ENCODE measurements around the gene NAA15.
"Not testable (repeated sequence)": the region's sequence is repeated elsewhere in the genome, so short reads cannot be mapped to it uniquely, and the experiment has no call there.

Gene NAA15

GRCh38 chr4:139316733-139317132, 15.4 kb downstream of the NAA15 start:
- Histone ChIP-seq H3K27ac (ENCODE audit: extremely low read depth, low read depth, low read length) (no peak overlapping the region), H3K4me3 (ENCODE audit: low read depth, low read length) (no peak overlapping the region), H3K9me3 (ENCODE audit: control insufficient read depth, insufficient read depth, low read depth, low read length) (no peaks in the 10 kb centered on the region), H3K36me3 (ENCODE audit: control insufficient read depth in 2 of 2, insufficient read depth in 1 of 2, low read length in 2 of 2) (no peaks in the 10 kb centered on the region), H3K4me1 (ENCODE audit: control insufficient read depth, insufficient read depth, low read length) (no peaks in the 10 kb centered on the region; the same call in 1 of the 2 replicates)
- ChIA-PET CTCF (no interaction called here), POLR2A (no interaction called here)
- no peak for TF ChIP-seq ZNF138 (tag by site-specific recombination; IDR thresholded peaks at IDR 0.05; ENCODE audit: borderline replicate concordance)
- no peak for TF ChIP-seq ZFHX2 (tag by site-specific recombination; conservative IDR thresholded peaks at IDR 0.05)
- TF ChIP-seq TRIM28 (IDR thresholded peaks at IDR 0.05; ENCODE audit: borderline replicate concordance, low read length), result no peak
- no peak for TF ChIP-seq ZNF211 (tag by site-specific recombination; IDR thresholded peaks at IDR 0.05; ENCODE audit: low read depth)
- no peak for TF ChIP-seq FEZF1 (tag by site-specific recombination; IDR thresholded peaks at IDR 0.05)
- no peak for TF ChIP-seq ZNF416 (tag by site-specific recombination; IDR thresholded peaks at IDR 0.05)

- no peaks in the 10 kb centered on the region for H3K36me3 ChIP-seq (ENCODE audit: control insufficient read depth in 2 of 2, insufficient read depth in 1 of 2, low read length in 2 of 2)
- no peaks in the 10 kb centered on the region; the same call in 1 of the 2 replicates for H3K4me1 ChIP-seq (ENCODE audit: control insufficient read depth, insufficient read depth, low read length)
- peak; percentile 66; the same call in 1 of the 2 replicates for TF ChIP-seq PRDM6 (tag by site-specific recombination; IDR thresholded peaks at IDR 0.05)
- no peak for TF ChIP-seq YY2 (tag by site-specific recombination; IDR thresholded peaks at IDR 0.05)
- H3K4me3 ChIP-seq (ENCODE audit: low read depth, low read length), result no peak overlapping the region
- CTCF ChIA-PET, result no interaction called here
- POLR2A ChIA-PET, result no interaction called here
- no peak overlapping the region for H3K27ac ChIP-seq (ENCODE audit: extremely low read depth, low read depth, low read length)
- H3K9me3 ChIP-seq (ENCODE audit: control insufficient read depth, insufficient read depth, low read depth, low read length), result no peaks in the 10 kb centered on the region
Measured at GRCh38 chr4:139317635-139318034, 16.3 kb downstream of the NAA15 start.

GRCh38 chr4:139319571-139319970, 18.3 kb downstream of the NAA15 start:
- no peak for TF ChIP-seq ZNF610 (tag by site-specific recombination; IDR thresholded peaks at IDR 0.05; ENCODE audit: borderline replicate concordance)
- H3K4me1 ChIP-seq (ENCODE audit: control insufficient read depth, insufficient read depth, low read length), result peaks cover 2% of the 10 kb centered on the region; the same call in 1 of the 2 replicates
- CTCF ChIA-PET, result no interaction called here
- no peak overlapping the region for H3K27ac ChIP-seq (ENCODE audit: extremely low read depth, low read depth, low read length)
- H3K36me3 ChIP-seq (ENCODE audit: control insufficient read depth in 2 of 2, insufficient read depth in 1 of 2, low read length in 2 of 2), result no peaks in the 10 kb centered on the region
- H3K4me3 ChIP-seq (ENCODE audit: low read depth, low read length), result no peak overlapping the region
- no peaks in the 10 kb centered on the region for H3K9me3 ChIP-seq (ENCODE audit: control insufficient read depth, insufficient read depth, low read depth, low read length)
- POLR2A ChIA-PET, result no interaction called here

- H3K4me1 ChIP-seq (ENCODE audit: control insufficient read depth, insufficient read depth, low read length); H3K36me3 ChIP-seq (ENCODE audit: control insufficient read depth in 2 of 2, insufficient read depth in 1 of 2, low read length in 2 of 2); H3K27ac ChIP-seq (ENCODE audit: extremely low read depth, low read depth, low read length); H3K4me3 ChIP-seq (ENCODE audit: low read depth, low read length); POLR2A ChIA-PET; H3K9me3 ChIP-seq (ENCODE audit: control insufficient read depth, insufficient read depth, low read depth, low read length): not testable (repeated sequence)
- CTCF ChIA-PET, result interaction anchor here (0.7 kb wide), 1 partner anchor 232 kb away, joined by 3 read pairs; no protein-coding TSS in a partner anchor
Measured at GRCh38 chr4:139322070-139322469, 20.8 kb downstream of the NAA15 start.

- POLR2A ChIA-PET, result interaction anchor here (1.4 kb wide), 1 partner anchor 22 kb away, joined by 3 read pairs; no protein-coding TSS in a partner anchor
- H3K4me3 ChIP-seq (ENCODE audit: low read depth, low read length); H3K4me1 ChIP-seq (ENCODE audit: control insufficient read depth, insufficient read depth, low read length); H3K36me3 ChIP-seq (ENCODE audit: control insufficient read depth in 2 of 2, insufficient read depth in 1 of 2, low read length in 2 of 2); H3K9me3 ChIP-seq (ENCODE audit: control insufficient read depth, insufficient read depth, low read depth, low read length); H3K27ac ChIP-seq (ENCODE audit: extremely low read depth, low read depth, low read length); CTCF ChIA-PET: not testable (repeated sequence)
- 0 out of 2 replicates have a peak, but pooled peaks have one; percentile 45 for TF ChIP-seq ZNF121 (tag by site-specific recombination; IDR thresholded peaks at IDR 0.05)
Measured at GRCh38 chr4:139322541-139322940, 21.2 kb downstream of the NAA15 start.

GRCh38 chr4:139324620-139325019, 23.3 kb downstream of the NAA15 start:
- H3K36me3 ChIP-seq (ENCODE audit: control insufficient read depth in 2 of 2, insufficient read depth in 1 of 2, low read length in 2 of 2), result peaks cover 3 to 6% of the 10 kb centered on the region in 2 experiments; a peak in 2 of 3 replicates
- POLR2A ChIA-PET, result no interaction called here
- no peak for TF ChIP-seq ZNF10 (tag by site-specific recombination; IDR thresholded peaks at IDR 0.05)
- peak; percentile 89 for TF ChIP-seq ZNF664 (tag by site-specific recombination; IDR thresholded peaks at IDR 0.05)
- H3K9me3 ChIP-seq (ENCODE audit: control insufficient read depth, insufficient read depth, low read depth, low read length), result no peaks in the 10 kb centered on the region
- CTCF ChIA-PET, result interaction anchor here (0.6 kb wide), 1 partner anchor 345 kb away, joined by 3 read pairs; no protein-coding TSS in a partner anchor
- H3K4me3 ChIP-seq (ENCODE audit: low read depth, low read length), result no peak overlapping the region
- no peak overlapping the region for H3K27ac ChIP-seq (ENCODE audit: extremely low read depth, low read depth, low read length)
- H3K4me1 ChIP-seq (ENCODE audit: control insufficient read depth, insufficient read depth, low read length), result peaks cover 2% of the 10 kb centered on the region; the same call in 1 of the 2 replicates
